HEK293 (cell line): ENCODE measurements around the gene CDX1.

Source experiments
- CTCF ChIA-PET: fragments of 350-600 bp; formaldehyde crosslinking; extraction: SDS; loops from one replicate; lab custom pipeline; 2021; ENCODE audit warnings: antibody characterized with exemption; lab: Yijun Ruan, JAX
- POLR2A ChIA-PET: fragments of 300-600 bp; formaldehyde crosslinking; extraction: SDS; loops from one replicate; lab custom pipeline; 2020; ENCODE audit warnings: antibody characterized with exemption, inconsistent platforms; lab: Yijun Ruan, JAX
- H3K27ac ChIP-seq: fragments of 200-500 bp; sonication (Bioruptor generic); 2 replicates; pipeline ENCODE4 v1.5.1; 2014; ENCODE audit warnings: low read depth, low read length, control low read depth, inconsistent platforms; ENCODE audit errors: extremely low read depth
- H3K36me3 ChIP-seq, 2 experiments: fragments of 200-500 bp in 1 of 2; sonication (Bioruptor generic) in 1 of 2; 1 replicate in 1 of 2; 2 replicates in 1 of 2; pipeline ENCODE4 v1.5.1; 2014 to 2017; ENCODE audit warnings: inconsistent platforms in 2 of 2, low read length in 2 of 2; ENCODE audit not compliant: control insufficient read depth in 2 of 2, insufficient read depth in 1 of 2
- H3K4me1 ChIP-seq: fragments of 200-500 bp; sonication (Bioruptor generic); 2 replicates; pipeline ENCODE4 v1.5.1; 2014; ENCODE audit warnings: mild to moderate bottlenecking, low read length, inconsistent platforms; ENCODE audit not compliant: control insufficient read depth, insufficient read depth
- H3K4me3 ChIP-seq: 2 replicates; pipeline ENCODE4 v1.5.1; 2011; ENCODE audit warnings: low read depth, mild to moderate bottlenecking, control low read depth, low read length, moderate library complexity
- H3K9me3 ChIP-seq: fragments of 200-500 bp; sonication (Bioruptor generic); 2 replicates; pipeline ENCODE4 v1.5.1; 2014; ENCODE audit warnings: low read depth, low read length, inconsistent platforms; ENCODE audit not compliant: control insufficient read depth, insufficient read depth
- BCL11B ChIP-seq: fragments of 450-650 bp; formaldehyde crosslinking; IDR thresholded peaks from 2 replicates; pipeline ENCODE4 v1.5.1; 2016; ENCODE audit warnings: low read depth, missing biosample characterization, missing genetic modification characterization
- GLIS1 ChIP-seq: fragments of 450-650 bp; formaldehyde crosslinking; IDR thresholded peaks from 2 replicates; pipeline ENCODE4 v1.5.1; 2016; ENCODE audit warnings: missing biosample characterization, missing genetic modification characterization
- MYNN ChIP-seq: fragments of 450-650 bp; formaldehyde crosslinking; IDR thresholded peaks from 2 replicates; pipeline ENCODE4 v1.5.1; 2016; ENCODE audit warnings: missing biosample characterization, missing genetic modification characterization, borderline replicate concordance
- MZF1 ChIP-seq: fragments of 450-650 bp; formaldehyde crosslinking; IDR thresholded peaks from 2 replicates; pipeline ENCODE4 v1.5.1; 2017; ENCODE audit warnings: missing biosample characterization, missing genetic modification characterization, borderline replicate concordance
- RBAK ChIP-seq: fragments of 450-650 bp; formaldehyde crosslinking; IDR thresholded peaks from 2 replicates; pipeline ENCODE4 v1.5.1; 2016; ENCODE audit warnings: missing biosample characterization, missing genetic modification characterization
- WT1 ChIP-seq: fragments of 450-650 bp; formaldehyde crosslinking; IDR thresholded peaks from 2 replicates; pipeline ENCODE4 v1.5.1; 2016; ENCODE audit warnings: missing biosample characterization, missing genetic modification characterization
- ZBTB8A ChIP-seq: fragments of 450-650 bp; formaldehyde crosslinking; IDR thresholded peaks from 2 replicates; pipeline ENCODE4 v1.5.1; 2016; ENCODE audit warnings: missing biosample characterization, missing genetic modification characterization
- ZFP41 ChIP-seq: fragments of 450-650 bp; formaldehyde crosslinking; IDR thresholded peaks from 2 replicates; pipeline ENCODE4 v1.5.1; 2016; ENCODE audit warnings: missing biosample characterization, missing genetic modification characterization, borderline replicate concordance
- ZFP69B ChIP-seq: fragments of 450-650 bp; formaldehyde crosslinking; IDR thresholded peaks from 2 replicates; pipeline ENCODE4 v1.5.1; 2016; ENCODE audit warnings: missing biosample characterization, missing genetic modification characterization
- ZNF140 ChIP-seq: fragments of 450-650 bp; formaldehyde crosslinking; IDR thresholded peaks from 2 replicates; pipeline ENCODE4 v1.5.1; 2016; ENCODE audit warnings: missing biosample characterization, missing genetic modification characterization
- ZNF157 ChIP-seq: fragments of 450-650 bp; formaldehyde crosslinking; IDR thresholded peaks from 2 replicates; pipeline ENCODE4 v1.5.1; 2016; ENCODE audit warnings: missing biosample characterization, missing genetic modification characterization
- ZNF169 ChIP-seq: fragments of 450-650 bp; formaldehyde crosslinking; IDR thresholded peaks from 2 replicates; pipeline ENCODE4 v1.5.1; 2016; ENCODE audit warnings: missing biosample characterization, missing genetic modification characterization
- ZNF335 ChIP-seq: fragments of 450-650 bp; formaldehyde crosslinking; conservative IDR thresholded peaks from 2 replicates; pipeline ENCODE4 v1.5.1; 2016; ENCODE audit warnings: missing biosample characterization, missing genetic modification characterization
- ZNF354C ChIP-seq: fragments of 450-650 bp; formaldehyde crosslinking; IDR thresholded peaks from 2 replicates; pipeline ENCODE4 v1.5.1; 2016; ENCODE audit warnings: missing biosample characterization, missing genetic modification characterization, low read depth, borderline replicate concordance
- ZNF37A ChIP-seq: fragments of 450-650 bp; IDR thresholded peaks from 2 replicates; pipeline ENCODE4 v1.5.1; 2018; ENCODE audit warnings: missing biosample characterization, missing genetic modification characterization
- ZNF394 ChIP-seq: fragments of 450-650 bp; formaldehyde crosslinking; IDR thresholded peaks from 2 replicates; pipeline ENCODE4 v1.5.1; 2016; ENCODE audit warnings: missing biosample characterization, missing genetic modification characterization, mild to moderate bottlenecking, moderate library complexity, borderline replicate concordance
- ZNF48 ChIP-seq: fragments of 450-650 bp; formaldehyde crosslinking; IDR thresholded peaks from 2 replicates; pipeline ENCODE4 v1.5.1; 2016; ENCODE audit warnings: missing biosample characterization, missing genetic modification characterization
- ZNF555 ChIP-seq: fragments of 450-650 bp; formaldehyde crosslinking; conservative IDR thresholded peaks from 2 replicates; pipeline ENCODE4 v1.5.1; 2017; ENCODE audit warnings: missing biosample characterization, mild to moderate bottlenecking, missing genetic modification characterization, inconsistent platforms
- ZNF707 ChIP-seq: fragments of 450-650 bp; formaldehyde crosslinking; IDR thresholded peaks from 2 replicates; pipeline ENCODE4 v1.5.1; 2016; ENCODE audit warnings: missing biosample characterization, missing genetic modification characterization
- ZNF768 ChIP-seq: fragments of 450-650 bp; formaldehyde crosslinking; IDR thresholded peaks from 2 replicates; pipeline ENCODE4 v1.5.1; 2018; ENCODE audit warnings: missing biosample characterization, mild to moderate bottlenecking, missing genetic modification characterization
- ZNF776 ChIP-seq: fragments of 450-650 bp; formaldehyde crosslinking; IDR thresholded peaks from 2 replicates; pipeline ENCODE4 v1.5.0; 2017; ENCODE audit warnings: missing biosample characterization, missing genetic modification characterization, borderline replicate concordance
- ZSCAN16 ChIP-seq: fragments of 450-650 bp; formaldehyde crosslinking; IDR thresholded peaks from 2 replicates; pipeline ENCODE4 v1.5.1; 2016; ENCODE audit warnings: missing biosample characterization, missing genetic modification characterization
- TF ChIP-seq, protein P1 (sequence below): fragments of 450-650 bp; formaldehyde crosslinking; IDR thresholded peaks from 2 replicates; pipeline ENCODE4 v1.5.1; 2016; ENCODE audit warnings: missing biosample characterization, missing genetic modification characterization
- TF ChIP-seq, protein P2 (sequence below): fragments of 450-650 bp; formaldehyde crosslinking; IDR thresholded peaks from 2 replicates; pipeline ENCODE4 v1.5.1; 2016; ENCODE audit warnings: missing biosample characterization, missing genetic modification characterization, borderline replicate concordance
- TF ChIP-seq, protein P3 (sequence below): fragments of 450-650 bp; formaldehyde crosslinking; IDR thresholded peaks from 2 replicates; pipeline ENCODE4; 2016; ENCODE audit warnings: missing biosample characterization, missing genetic modification characterization
- TF ChIP-seq, protein P4 (sequence below): fragments of 450-650 bp; formaldehyde crosslinking; IDR thresholded peaks from 2 replicates; pipeline ENCODE4 v1.5.1; 2017; ENCODE audit warnings: missing biosample characterization, missing genetic modification characterization
- TF ChIP-seq, protein P5 (sequence below): fragments of 450-650 bp; formaldehyde crosslinking; IDR thresholded peaks from 2 replicates; pipeline ENCODE4 v1.5.1; 2016; ENCODE audit warnings: missing biosample characterization, missing genetic modification characterization
- TF ChIP-seq, protein P6 (sequence below): fragments of 450-650 bp; formaldehyde crosslinking; IDR thresholded peaks from 2 replicates; pipeline ENCODE4 v1.5.1; 2016; ENCODE audit warnings: missing biosample characterization, missing genetic modification characterization

CDX1 gene

DNA sequence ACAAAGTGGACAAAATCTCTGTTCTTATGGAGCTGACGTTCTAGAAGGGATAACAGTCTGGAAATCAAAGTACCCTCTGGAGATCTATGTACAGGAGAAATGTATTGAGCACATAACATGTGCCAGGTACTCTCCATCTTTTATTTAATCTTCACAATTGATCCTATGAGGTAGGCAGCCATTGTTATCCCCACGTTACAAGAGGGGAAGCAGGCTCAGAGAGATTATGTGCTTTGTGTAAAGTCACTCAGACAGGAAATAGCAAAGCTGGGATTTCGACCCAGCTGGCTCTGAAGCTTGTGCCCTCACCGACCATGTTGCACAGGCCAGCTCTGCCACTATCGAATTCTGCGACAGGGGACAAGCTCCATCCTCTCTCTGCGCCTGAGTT, 32.4 kb upstream of the CDX1 start:
- H3K27ac ChIP-seq, result no peak overlapping the region
- ChIA-PET POLR2A (no interaction called here), CTCF (interaction anchor here (0.6 to 1.6 kb wide), 5 partner anchors 8 to 244 kb away, joined by 3 to 4 read pairs (median 3); no protein-coding TSS in a partner anchor)
- no peak overlapping the region for H3K4me3 ChIP-seq
- TF ChIP-seq ZNF394 (tag by site-specific recombination) (no peak), ZNF354C (tag by site-specific recombination) (no peak), ZNF140 (tag by site-specific recombination) (no peak), WT1 (tag by site-specific recombination) (no peak), ZNF768 (no peak), ZNF335 (tag by site-specific recombination) (no peak), ZNF37A (no peak), BCL11B (no peak), ZBTB8A (tag by site-specific recombination) (no peak), MZF1 (tag by site-specific recombination) (no peak), ZNF169 (tag by site-specific recombination) (no peak), GLIS1 (tag by site-specific recombination) (no peak), ZNF555 (tag by site-specific recombination) (no peak), ZNF48 (no peak), ZNF707 (no peak)
- TF ChIP-seq, protein P1, sequence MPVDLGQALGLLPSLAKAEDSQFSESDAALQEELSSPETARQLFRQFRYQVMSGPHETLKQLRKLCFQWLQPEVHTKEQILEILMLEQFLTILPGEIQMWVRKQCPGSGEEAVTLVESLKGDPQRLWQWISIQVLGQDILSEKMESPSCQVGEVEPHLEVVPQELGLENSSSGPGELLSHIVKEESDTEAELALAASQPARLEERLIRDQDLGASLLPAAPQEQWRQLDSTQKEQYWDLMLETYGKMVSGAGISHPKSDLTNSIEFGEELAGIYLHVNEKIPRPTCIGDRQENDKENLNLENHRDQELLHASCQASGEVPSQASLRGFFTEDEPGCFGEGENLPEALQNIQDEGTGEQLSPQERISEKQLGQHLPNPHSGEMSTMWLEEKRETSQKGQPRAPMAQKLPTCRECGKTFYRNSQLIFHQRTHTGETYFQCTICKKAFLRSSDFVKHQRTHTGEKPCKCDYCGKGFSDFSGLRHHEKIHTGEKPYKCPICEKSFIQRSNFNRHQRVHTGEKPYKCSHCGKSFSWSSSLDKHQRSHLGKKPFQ (tag by site-specific recombination), result no peak
- TF ChIP-seq, protein P2, sequence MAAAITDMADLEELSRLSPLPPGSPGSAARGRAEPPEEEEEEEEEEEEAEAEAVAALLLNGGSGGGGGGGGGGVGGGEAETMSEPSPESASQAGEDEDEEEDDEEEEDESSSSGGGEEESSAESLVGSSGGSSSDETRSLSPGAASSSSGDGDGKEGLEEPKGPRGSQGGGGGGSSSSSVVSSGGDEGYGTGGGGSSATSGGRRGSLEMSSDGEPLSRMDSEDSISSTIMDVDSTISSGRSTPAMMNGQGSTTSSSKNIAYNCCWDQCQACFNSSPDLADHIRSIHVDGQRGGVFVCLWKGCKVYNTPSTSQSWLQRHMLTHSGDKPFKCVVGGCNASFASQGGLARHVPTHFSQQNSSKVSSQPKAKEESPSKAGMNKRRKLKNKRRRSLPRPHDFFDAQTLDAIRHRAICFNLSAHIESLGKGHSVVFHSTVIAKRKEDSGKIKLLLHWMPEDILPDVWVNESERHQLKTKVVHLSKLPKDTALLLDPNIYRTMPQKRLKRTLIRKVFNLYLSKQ (tag by site-specific recombination), result no peak
- H3K4me1 ChIP-seq, result no peaks in the 10 kb centered on the region
- H3K9me3 ChIP-seq, result no peaks in the 10 kb centered on the region
- no peaks in the 10 kb centered on the region for H3K36me3 ChIP-seq

DNA sequence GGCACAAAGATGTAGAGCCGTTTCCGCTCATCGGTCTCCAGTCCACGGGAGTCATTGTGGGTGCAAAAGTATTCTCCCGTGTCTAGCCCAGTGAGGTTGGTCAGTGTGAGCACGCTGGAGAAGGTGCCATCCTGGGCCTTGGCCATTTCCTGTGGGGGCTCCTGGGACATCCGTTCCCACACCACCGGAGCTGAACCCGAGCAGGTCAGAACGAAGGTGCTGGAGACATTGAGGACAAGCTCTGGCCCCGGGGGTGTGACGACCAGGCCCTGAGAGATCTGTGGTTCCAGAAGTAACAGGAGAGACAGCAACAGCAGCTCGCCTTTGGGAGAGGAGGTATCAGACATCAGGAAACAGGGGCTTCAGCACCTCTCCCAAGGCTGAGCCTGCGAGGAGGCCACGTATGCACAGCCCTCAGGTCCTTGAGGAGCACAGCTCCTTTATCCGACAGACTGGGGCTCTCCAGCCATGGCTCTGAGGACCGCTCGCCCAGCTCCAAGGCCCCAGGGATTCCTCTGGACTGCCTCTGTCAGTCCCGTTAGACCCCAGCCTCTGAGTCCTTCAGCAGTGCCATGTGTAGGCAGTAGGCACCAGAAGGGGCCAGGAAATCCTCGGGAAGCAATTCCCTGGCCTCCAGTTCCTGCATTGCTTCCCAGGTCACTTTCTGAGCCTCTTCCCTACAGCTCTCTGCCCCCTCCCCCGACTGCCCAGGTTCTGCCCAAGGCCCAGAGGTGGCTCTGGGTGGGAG, 30.8 kb upstream of the CDX1 start:
- H3K4me1 ChIP-seq, result no peaks in the 10 kb centered on the region
- TF ChIP-seq RBAK (tag by site-specific recombination), result no peak
- TF ChIP-seq, protein P3, sequence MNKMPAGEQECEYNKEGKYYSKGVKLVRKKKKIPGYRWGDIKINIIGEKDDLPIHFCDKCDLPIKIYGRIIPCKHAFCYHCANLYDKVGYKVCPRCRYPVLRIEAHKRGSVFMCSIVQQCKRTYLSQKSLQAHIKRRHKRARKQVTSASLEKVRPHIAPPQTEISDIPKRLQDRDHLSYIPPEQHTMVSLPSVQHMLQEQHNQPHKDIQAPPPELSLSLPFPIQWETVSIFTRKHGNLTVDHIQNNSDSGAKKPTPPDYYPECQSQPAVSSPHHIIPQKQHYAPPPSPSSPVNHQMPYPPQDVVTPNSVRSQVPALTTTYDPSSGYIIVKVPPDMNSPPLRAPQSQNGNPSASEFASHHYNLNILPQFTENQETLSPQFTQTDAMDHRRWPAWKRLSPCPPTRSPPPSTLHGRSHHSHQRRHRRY (tag by site-specific recombination), result no peak
- TF ChIP-seq ZNF157 (tag by site-specific recombination), result no peak
- TF ChIP-seq, protein P4, sequence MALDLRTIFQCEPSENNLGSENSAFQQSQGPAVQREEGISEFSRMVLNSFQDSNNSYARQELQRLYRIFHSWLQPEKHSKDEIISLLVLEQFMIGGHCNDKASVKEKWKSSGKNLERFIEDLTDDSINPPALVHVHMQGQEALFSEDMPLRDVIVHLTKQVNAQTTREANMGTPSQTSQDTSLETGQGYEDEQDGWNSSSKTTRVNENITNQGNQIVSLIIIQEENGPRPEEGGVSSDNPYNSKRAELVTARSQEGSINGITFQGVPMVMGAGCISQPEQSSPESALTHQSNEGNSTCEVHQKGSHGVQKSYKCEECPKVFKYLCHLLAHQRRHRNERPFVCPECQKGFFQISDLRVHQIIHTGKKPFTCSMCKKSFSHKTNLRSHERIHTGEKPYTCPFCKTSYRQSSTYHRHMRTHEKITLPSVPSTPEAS (tag by site-specific recombination), result no peak
- no peak for TF ChIP-seq ZNF776 (tag by site-specific recombination)
- no peak for TF ChIP-seq ZFP41 (tag by site-specific recombination)
- TF ChIP-seq, protein P5, sequence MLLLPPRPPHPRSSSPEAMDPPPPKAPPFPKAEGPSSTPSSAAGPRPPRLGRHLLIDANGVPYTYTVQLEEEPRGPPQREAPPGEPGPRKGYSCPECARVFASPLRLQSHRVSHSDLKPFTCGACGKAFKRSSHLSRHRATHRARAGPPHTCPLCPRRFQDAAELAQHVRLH (tag by site-specific recombination), result no peak
- no peak for TF ChIP-seq ZFP69B (tag by site-specific recombination)
- TF ChIP-seq MYNN (tag by site-specific recombination), result no peak
- TF ChIP-seq, protein P6, sequence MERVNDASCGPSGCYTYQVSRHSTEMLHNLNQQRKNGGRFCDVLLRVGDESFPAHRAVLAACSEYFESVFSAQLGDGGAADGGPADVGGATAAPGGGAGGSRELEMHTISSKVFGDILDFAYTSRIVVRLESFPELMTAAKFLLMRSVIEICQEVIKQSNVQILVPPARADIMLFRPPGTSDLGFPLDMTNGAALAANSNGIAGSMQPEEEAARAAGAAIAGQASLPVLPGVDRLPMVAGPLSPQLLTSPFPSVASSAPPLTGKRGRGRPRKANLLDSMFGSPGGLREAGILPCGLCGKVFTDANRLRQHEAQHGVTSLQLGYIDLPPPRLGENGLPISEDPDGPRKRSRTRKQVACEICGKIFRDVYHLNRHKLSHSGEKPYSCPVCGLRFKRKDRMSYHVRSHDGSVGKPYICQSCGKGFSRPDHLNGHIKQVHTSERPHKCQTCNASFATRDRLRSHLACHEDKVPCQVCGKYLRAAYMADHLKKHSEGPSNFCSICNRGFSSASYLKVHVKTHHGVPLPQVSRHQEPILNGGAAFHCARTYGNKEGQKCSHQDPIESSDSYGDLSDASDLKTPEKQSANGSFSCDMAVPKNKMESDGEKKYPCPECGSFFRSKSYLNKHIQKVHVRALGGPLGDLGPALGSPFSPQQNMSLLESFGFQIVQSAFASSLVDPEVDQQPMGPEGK (tag by site-specific recombination), result no peak
- no peak for TF ChIP-seq ZSCAN16 (tag by site-specific recombination)

More for the DNA sequence above, 30.8 kb upstream of the CDX1 start:
- H3K27ac ChIP-seq, result no peak overlapping the region
- H3K9me3 ChIP-seq, result no peaks in the 10 kb centered on the region
- H3K4me3 ChIP-seq, result no peak overlapping the region
- no peaks in the 10 kb centered on the region for H3K36me3 ChIP-seq
- CTCF ChIA-PET, result interaction anchor here (0.6 to 1.9 kb wide), 4 partner anchors 8 to 214 kb away, joined by 3 to 6 read pairs (median 5); no protein-coding TSS in a partner anchor
- POLR2A ChIA-PET, result no interaction called here
